HG03139 (cell line): ENCODE data around the gene PTGES3.

ENCODE experiments used
- ATAC-seq: cut with Tn5 transposase; IDR thresholded peaks from one replicate; pipeline ENCODE4 v1.9.1; 2021; ENCODE audit not compliant: unreplicated experiment

Gene PTGES3

GRCh38 chr12:56629459-56630179 is 58.5 kb downstream of the PTGES3 start:
- ATAC-seq = no peak

GRCh38 chr12:56628671-56629458 is 59.2 kb downstream of the PTGES3 start:
- no peak for ATAC-seq

- no peak for ATAC-seq
Observed at GRCh38 chr12:56626701-56627100, 61.4 kb downstream of the PTGES3 start.

GRCh38 chr12:56622535-56622934 is 65.5 kb downstream of the PTGES3 start:
- ATAC-seq = no peak

GRCh38 chr12:56616925-56617324 is 71.2 kb downstream of the PTGES3 start:
- ATAC-seq = no peak

GRCh38 chr12:56616244-56616643 is 71.8 kb downstream of the PTGES3 start:
- no peak for ATAC-seq

- no peak for ATAC-seq
Observed at GRCh38 chr12:56614627-56615026, 73.5 kb downstream of the PTGES3 start.
